ENCODE data around the gene KLHDC7B.

Gene KLHDC7B

DNA sequence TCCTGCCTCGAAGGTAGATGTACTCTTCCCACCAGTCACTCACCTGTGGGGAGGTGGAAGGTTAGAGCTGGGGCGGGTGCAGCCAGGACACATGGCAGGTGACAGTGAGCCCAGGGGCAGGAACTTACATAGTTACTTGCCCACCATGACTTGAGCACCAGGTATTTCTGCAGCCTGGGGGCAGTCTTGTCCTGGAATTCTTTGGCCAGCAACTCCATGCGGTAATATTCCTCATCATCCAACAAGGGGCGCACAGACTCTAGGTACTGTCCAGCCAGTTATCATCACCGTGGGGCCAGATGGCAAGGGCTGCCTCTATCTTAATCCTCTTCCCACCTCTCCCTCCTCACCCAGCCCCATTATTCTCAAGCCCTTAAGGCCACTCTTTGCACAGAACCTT lies 30.4 kb downstream of the KLHDC7B start:
- H3K4me3 ChIP-seq (replicated peaks; ENCODE audit: low read depth, low read length), result no peak overlapping the region
- H3K36me3 ChIP-seq (ENCODE audit: control insufficient read depth, insufficient read depth, low read length), result peaks cover 49% of the 10 kb centered on the region
- DNase-seq (ENCODE audit: extremely low read depth, insufficient read length), result no peak
- TF ChIP-seq, protein P1, sequence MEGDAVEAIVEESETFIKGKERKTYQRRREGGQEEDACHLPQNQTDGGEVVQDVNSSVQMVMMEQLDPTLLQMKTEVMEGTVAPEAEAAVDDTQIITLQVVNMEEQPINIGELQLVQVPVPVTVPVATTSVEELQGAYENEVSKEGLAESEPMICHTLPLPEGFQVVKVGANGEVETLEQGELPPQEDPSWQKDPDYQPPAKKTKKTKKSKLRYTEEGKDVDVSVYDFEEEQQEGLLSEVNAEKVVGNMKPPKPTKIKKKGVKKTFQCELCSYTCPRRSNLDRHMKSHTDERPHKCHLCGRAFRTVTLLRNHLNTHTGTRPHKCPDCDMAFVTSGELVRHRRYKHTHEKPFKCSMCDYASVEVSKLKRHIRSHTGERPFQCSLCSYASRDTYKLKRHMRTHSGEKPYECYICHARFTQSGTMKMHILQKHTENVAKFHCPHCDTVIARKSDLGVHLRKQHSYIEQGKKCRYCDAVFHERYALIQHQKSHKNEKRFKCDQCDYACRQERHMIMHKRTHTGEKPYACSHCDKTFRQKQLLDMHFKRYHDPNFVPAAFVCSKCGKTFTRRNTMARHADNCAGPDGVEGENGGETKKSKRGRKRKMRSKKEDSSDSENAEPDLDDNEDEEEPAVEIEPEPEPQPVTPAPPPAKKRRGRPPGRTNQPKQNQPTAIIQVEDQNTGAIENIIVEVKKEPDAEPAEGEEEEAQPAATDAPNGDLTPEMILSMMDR (IDR thresholded peaks at IDR 0.05; ENCODE audit: insufficient read depth, low read length, poor library complexity, severe bottlenecking), result no peak
- no peaks in the 10 kb centered on the region for H3K27me3 ChIP-seq (replicated peaks; ENCODE audit: control insufficient read depth, insufficient read depth, low read length)

DNA sequence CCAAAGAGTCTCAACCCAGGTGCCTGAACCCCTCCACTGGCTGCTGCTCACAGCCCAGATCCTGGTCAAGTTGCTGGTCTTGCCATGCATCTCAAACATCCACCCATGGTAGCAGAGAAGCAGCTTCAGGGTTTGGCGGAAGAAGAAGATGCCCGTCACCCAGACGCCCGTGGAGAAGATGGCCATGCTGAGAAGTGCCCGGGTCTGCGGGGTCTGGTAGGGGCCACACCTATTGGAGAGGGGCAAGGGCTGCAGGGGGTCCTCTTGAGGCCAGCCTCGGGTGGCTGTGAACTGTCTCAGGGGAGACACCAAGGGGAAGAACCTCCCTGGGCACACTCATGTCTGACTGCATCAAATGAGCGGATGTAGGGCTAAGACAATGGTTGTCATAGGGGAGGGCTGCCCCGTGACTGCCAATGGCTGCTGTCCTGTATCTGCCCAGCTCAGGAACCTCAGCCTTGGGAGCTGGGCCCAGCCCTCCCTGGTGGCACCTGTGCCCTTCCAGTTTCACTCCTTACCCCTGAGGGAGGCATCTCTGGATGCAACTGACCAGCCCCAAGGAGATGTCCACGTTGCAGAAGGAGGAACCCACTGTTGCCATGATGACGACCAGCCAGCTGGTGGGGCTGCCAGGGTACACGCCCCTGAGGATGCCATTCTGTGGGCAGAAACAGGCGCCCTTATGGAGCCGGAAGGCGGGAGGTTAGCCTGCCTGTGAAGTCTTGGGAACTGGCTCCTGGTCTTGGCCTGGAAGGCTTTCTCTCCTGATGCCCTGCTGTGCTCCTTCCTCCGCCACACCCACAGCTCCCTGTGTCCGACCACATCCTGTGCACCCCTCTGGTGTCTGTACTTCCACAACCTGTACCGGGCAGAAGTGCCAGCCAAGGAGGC lies 31.4 kb downstream of the KLHDC7B start:
- no peaks in the 10 kb centered on the region for H3K27me3 ChIP-seq (replicated peaks; ENCODE audit: control insufficient read depth, insufficient read depth, low read length)
- TF ChIP-seq, protein P1 (IDR thresholded peaks at IDR 0.05; ENCODE audit: insufficient read depth, low read length, poor library complexity, severe bottlenecking), result no peak
- H3K36me3 ChIP-seq (ENCODE audit: control insufficient read depth, insufficient read depth, low read length), result peaks cover 40% of the 10 kb centered on the region
- no peak for DNase-seq (ENCODE audit: extremely low read depth, insufficient read length)
- no peak overlapping the region for H3K4me3 ChIP-seq (replicated peaks; ENCODE audit: low read depth, low read length)

DNA sequence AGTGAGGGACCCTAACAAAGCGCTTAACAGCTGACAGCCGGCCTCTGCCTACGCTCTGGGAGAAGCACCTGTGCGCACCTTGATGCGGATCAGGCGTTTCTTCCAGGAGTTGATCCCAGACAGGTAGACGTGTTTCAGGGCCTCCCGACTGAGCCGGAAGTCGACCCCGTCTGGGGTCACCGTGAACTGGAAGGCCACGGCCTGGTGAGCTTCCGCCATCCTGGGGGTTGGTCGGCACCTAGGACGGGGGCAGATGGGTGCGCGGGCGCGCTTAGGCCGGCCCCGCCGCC lies 31.9 kb downstream of the KLHDC7B start:
- no peaks in the 10 kb centered on the region for H3K27me3 ChIP-seq (replicated peaks; ENCODE audit: control insufficient read depth, insufficient read depth, low read length)
- DNase-seq (ENCODE audit: extremely low read depth, insufficient read length), result no peak
- no peak overlapping the region for H3K4me3 ChIP-seq (replicated peaks; ENCODE audit: low read depth, low read length)
- peaks cover 38% of the 10 kb centered on the region for H3K36me3 ChIP-seq (ENCODE audit: control insufficient read depth, insufficient read depth, low read length)
- TF ChIP-seq, protein P1 (IDR thresholded peaks at IDR 0.05; ENCODE audit: insufficient read depth, low read length, poor library complexity, severe bottlenecking), result no peak

DNA sequence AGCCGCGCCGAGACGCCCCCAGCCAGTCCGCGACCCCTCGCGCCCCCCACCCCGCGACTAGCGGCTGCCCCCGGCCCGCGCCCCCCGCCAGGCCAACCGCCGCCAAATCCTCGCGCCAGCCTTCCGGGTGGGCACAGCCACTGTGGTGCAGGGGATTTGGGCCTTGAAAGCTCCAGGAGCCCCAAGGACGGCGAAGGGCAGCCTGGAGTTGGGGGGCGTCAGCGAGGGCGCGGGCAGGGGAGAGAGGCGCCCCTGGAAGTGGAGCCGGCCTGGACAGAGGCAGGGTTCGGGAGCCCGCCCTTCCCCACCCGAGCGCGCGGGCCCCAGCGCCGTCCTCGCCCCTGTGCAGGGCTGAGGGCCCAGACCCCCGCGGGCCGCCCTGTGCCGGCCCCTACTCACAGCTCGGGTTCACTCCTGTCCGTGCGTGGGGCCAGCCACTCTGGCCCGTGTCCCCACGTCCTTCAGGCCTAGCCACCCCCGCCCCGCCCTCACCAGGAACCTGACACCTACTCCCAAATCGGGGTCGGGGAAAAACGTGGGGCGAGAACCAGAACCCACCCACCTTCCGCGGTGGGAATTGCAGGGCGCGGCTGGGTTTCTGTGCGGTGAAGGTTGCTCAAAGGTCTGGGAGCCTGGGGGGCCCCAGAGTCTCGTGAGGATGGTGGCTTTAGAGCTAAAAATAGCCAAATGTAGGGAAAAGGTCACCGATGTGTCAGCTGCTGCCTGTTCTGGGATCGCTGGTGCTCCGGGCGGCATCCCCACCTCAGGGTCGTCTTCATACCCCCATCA lies 32.5 kb downstream of the KLHDC7B start, which contains the start of gene CPT1B:
Gene CPT1B (minus strand): TSS at position 441 of the 789 bp plus-strand sequence. CDS start 512 bp downstream, outside the sequence.
- DNase-seq (ENCODE audit: extremely low read depth, insufficient read length), result no peak
- TF ChIP-seq, protein P1 (IDR thresholded peaks at IDR 0.05; ENCODE audit: insufficient read depth, low read length, poor library complexity, severe bottlenecking), result no peak
- Histone ChIP-seq H3K4me3 (replicated peaks; ENCODE audit: low read depth, low read length) (no peak within 1 kb of the TSS), H3K36me3 (ENCODE audit: control insufficient read depth, insufficient read depth, low read length) (peaks cover 34% of the 10 kb centered on the region), H3K27me3 (replicated peaks; ENCODE audit: control insufficient read depth, insufficient read depth, low read length) (no peaks in the 10 kb centered on the region)

DNA sequence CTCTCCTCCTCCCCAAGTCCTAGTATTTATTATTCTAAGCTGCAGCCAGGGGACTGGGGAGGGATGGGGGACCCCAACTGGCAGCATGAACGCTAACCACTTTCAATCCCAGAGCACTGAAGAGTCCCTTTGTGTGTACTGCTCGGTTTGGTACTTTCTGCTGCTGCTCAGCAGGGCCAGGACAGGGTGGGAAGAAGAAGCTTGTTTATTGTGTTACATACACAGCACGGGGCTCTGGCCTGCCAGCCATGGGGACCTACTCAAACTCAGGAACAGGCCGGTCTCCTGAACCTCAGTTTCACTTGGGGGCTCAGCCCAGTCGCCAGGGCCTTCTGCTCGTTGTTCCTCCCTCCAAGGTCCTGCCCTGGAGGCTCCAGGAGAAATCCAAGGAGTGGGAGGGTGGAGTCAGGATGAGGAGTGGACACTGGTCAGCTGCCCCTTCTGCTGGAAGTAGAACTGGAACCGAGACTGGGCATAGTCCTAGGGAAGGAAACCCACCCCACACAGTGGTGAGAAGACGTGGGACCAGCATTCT lies 33.1 kb downstream of the KLHDC7B start:
- no peaks in the 10 kb centered on the region for H3K27me3 ChIP-seq (replicated peaks; ENCODE audit: control insufficient read depth, insufficient read depth, low read length)
- peaks cover 34% of the 10 kb centered on the region for H3K36me3 ChIP-seq (ENCODE audit: control insufficient read depth, insufficient read depth, low read length)
- H3K4me3 ChIP-seq (replicated peaks; ENCODE audit: low read depth, low read length), result no peak overlapping the region
- no peak for DNase-seq (ENCODE audit: extremely low read depth, insufficient read length)
- TF ChIP-seq, protein P1 (IDR thresholded peaks at IDR 0.05; ENCODE audit: insufficient read depth, low read length, poor library complexity, severe bottlenecking), result no peak
